Panc1 (cell line): ENCODE measurements around the gene MX1. TPM values are rescaled to one million over a fixed set of nuclear protein-coding genes. Genes with fewer than 3 reads are reported as not detected.

ENCODE experiments used
- ATAC-seq: fragments of 200-7000 bp; cut with Tn5 transposase; 2 replicates; pipeline ENCODE4 v1.9.1; 2020; ENCODE audit warnings: mild to moderate bottlenecking, moderate library complexity
- BruUV-seq: library from RNA; stranded (reverse); fragments of 400-500 nt; replicated peaks from 2 replicates; lab custom pipeline; 2021; lab: Mats Ljungman, UMichigan
- CTCF ChIA-PET: fragments of 300-600 bp; sonication (Branson Sonifier 250); formaldehyde crosslinking; loops from one replicate; lab custom pipeline; 2022; ENCODE audit warnings: antibody characterized with exemption; lab: Charles Lee
- POLR2A ChIA-PET: fragments of 300-600 bp; sonication (Branson Sonifier 250); formaldehyde crosslinking; loops from one replicate; lab custom pipeline; 2022; ENCODE audit warnings: antibody characterized with exemption; lab: Charles Lee
- DNase-seq: peaks from one replicate; pipeline ENCODE4 v3.0.0-alpha.2; 2010; ENCODE audit warnings: low read depth, low spot score
- H3K27ac ChIP-seq: 2 replicates; pipeline ENCODE4 v1.5.1; 2011; ENCODE audit warnings: mild to moderate bottlenecking, low read length, inconsistent platforms
- H3K27me3 ChIP-seq: fragments of 200-500 bp; sonication (Bioruptor generic); 2 replicates; pipeline ENCODE4 v1.6.0; 2014; ENCODE audit warnings: low read length, inconsistent platforms; ENCODE audit not compliant: control insufficient read depth, insufficient read depth
- H3K36me3 ChIP-seq: fragments of 200-500 bp; sonication (Bioruptor generic); 2 replicates; pipeline ENCODE4 v1.5.1; 2014; ENCODE audit warnings: inconsistent platforms, mild to moderate bottlenecking, low read length, moderate library complexity; ENCODE audit not compliant: control insufficient read depth, insufficient read depth
- H3K4me1 ChIP-seq: 2 replicates; pipeline ENCODE4 v1.5.1; 2011; ENCODE audit warnings: inconsistent platforms, mild to moderate bottlenecking, low read length, moderate library complexity; ENCODE audit not compliant: control insufficient read depth, insufficient read depth
- H3K4me3 ChIP-seq, 2 experiments: 2 replicates each; pipeline ENCODE4 v1.5.1; 2011 to 2012; ENCODE audit warnings: low read depth in 2 of 2, low read length in 2 of 2, mild to moderate bottlenecking in 2 of 2, inconsistent platforms in 1 of 2, moderate library complexity in 1 of 2
- H3K9me3 ChIP-seq: fragments of 200-500 bp; sonication (Bioruptor generic); 2 replicates; pipeline ENCODE4 v1.5.1; 2014; ENCODE audit warnings: low read depth, mild to moderate bottlenecking, inconsistent platforms, low read length, moderate library complexity; ENCODE audit not compliant: control insufficient read depth, insufficient read depth
- CTCF ChIP-seq: fragments of 450-650 bp; IDR thresholded peaks from 2 replicates; pipeline ENCODE4 v1.5.1; 2017; ENCODE audit warnings: mild to moderate bottlenecking
- POLR2AphosphoS5 ChIP-seq: IDR thresholded peaks from 2 replicates; pipeline ENCODE4 v1.6.1; 2012; ENCODE audit warnings: mild to moderate bottlenecking, low read depth, low read length, moderate library complexity
- REST ChIP-seq, 2 experiments: IDR thresholded peaks; 2 replicates each; pipeline ENCODE4 v1.6.1; 2011 to 2012; ENCODE audit warnings: low read depth in 2 of 2, control low read depth in 1 of 2, low read length in 1 of 2, mild to moderate bottlenecking in 1 of 2, moderate library complexity in 1 of 2; ENCODE audit not compliant: insufficient read depth in 1 of 2
- SIN3A ChIP-seq: IDR thresholded peaks from 2 replicates; pipeline ENCODE4 v1.6.1; 2012; ENCODE audit warnings: low read depth, mild to moderate bottlenecking, low read length, moderate library complexity, borderline replicate concordance; ENCODE audit not compliant: insufficient read depth
- TCF7L2 ChIP-seq: IDR thresholded peaks from 2 replicates; pipeline ENCODE4 v1.6.1; 2011; ENCODE audit warnings: mild to moderate bottlenecking, low read depth, low read length, inconsistent platforms
- in situ Hi-C: cut with HindIII; loops from 2 replicates; pipeline ENCODE4 v1.10.0; 2016; ENCODE audit warnings: low sequenced_read_pairs, low pct_unique_long_range_greater_than_20kb
- intact Hi-C: fragments of 100-400 bp; cut with micrococcal nuclease; formaldehyde crosslinking; loops from one replicate; pipeline ENCODE4 v1.10.0; 2022; ENCODE audit not compliant: unreplicated experiment
- total RNA-seq: library from RNA; stranded (reverse); gene quantifications from one replicate; pipeline ENCODE4 v1.2.1, GENCODE V29; 2021; ENCODE audit not compliant: unreplicated experiment

The MX1 gene
- total RNA-seq, 1 experiment from 2014 or later: 7.8 TPM

- in situ Hi-C loops (no loop called here), intact Hi-C loops (no loop called here)
- ChIA-PET CTCF (interaction anchor here (0.7 kb wide), 1 partner anchor 65 kb away, joined by 10 read pairs; no protein-coding TSS in a partner anchor), POLR2A (no interaction called here)
- ATAC-seq (no peak), DNase-seq (no peak)
- Histone ChIP-seq H3K9me3 (no peaks in the 10 kb centered on the region), H3K27me3 (no peaks in the 10 kb centered on the region), H3K36me3 (no peaks in the 10 kb centered on the region), H3K27ac (no peak overlapping the region), H3K4me3 (no peak overlapping the region), H3K4me1 (no peaks in the 10 kb centered on the region)
- BruUV-seq: no TSS peak
- TF ChIP-seq TCF7L2 (no peak), REST (IDR thresholded peaks at IDR 0.05; ENCODE audit: insufficient read depth in 1 of 2, low read depth in 2 of 2, low read length in 1 of 2) (no peak), CTCF (no peak), POLR2AphosphoS5 (no peak), SIN3A (no peak)
Observed at GRCh38 chr21:41451753-41452676, 26.0 kb downstream of the MX1 start.

- H3K36me3 ChIP-seq: no peaks in the 10 kb centered on the region
- no peaks in the 10 kb centered on the region for H3K4me1 ChIP-seq
- H3K9me3 ChIP-seq: no peaks in the 10 kb centered on the region
- no peaks in the 10 kb centered on the region for H3K27me3 ChIP-seq
- ATAC-seq (no peak), DNase-seq (no peak)
- intact Hi-C loops: no loop called here
- TF ChIP-seq TCF7L2: no peak
- TF ChIP-seq CTCF: no peak
- no peak for TF ChIP-seq REST (IDR thresholded peaks at IDR 0.05; ENCODE audit: insufficient read depth in 1 of 2, low read depth in 2 of 2, low read length in 1 of 2)
- TF ChIP-seq SIN3A: no peak
- no peak for TF ChIP-seq POLR2AphosphoS5
- H3K27ac ChIP-seq: no peak overlapping the region
- in situ Hi-C loops: no loop called here
- POLR2A ChIA-PET: no interaction called here
- no peak overlapping the region for H3K4me3 ChIP-seq
- CTCF ChIA-PET: no interaction called here
- BruUV-seq: no TSS peak
Observed at GRCh38 chr21:41453198-41453597, 27.2 kb downstream of the MX1 start.
